Measurements from ENCODE around the gene NPHS2.

NPHS2 gene

DNA sequence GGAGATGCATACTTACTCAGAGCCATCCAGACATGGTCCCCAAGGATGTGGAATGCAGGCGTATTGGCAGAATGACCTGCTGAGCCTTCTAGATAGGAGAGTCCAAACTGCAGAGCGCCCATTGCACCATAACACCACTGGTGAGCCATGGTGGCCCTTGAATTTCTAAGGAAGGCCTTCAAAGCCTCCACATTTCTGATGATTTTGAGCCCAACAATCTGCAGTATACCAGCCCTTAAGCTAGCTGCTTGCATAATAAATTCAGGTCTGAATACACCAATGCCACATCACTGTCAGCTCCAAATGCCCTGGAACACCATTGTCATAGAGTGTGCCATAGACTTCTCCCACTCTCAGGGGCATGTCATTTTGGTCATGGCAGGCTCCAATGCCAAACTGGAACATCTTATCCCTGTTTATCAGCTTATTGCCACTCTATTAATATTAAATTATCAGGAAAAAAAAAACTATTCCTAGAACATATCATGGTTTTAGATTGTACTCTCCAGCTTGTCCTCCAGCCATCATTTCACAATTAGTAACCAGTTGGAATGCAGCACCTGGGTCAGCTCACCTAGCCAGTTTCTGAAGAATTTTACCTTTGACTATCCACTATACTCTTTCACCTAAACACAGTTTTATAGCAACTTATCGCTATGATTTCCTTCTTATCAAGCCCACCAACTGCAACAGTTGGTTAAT lies 26.9 kb downstream of the NPHS2 start:
- Histone ChIP-seq H3K4me3 (ENCODE audit: severe bottlenecking) (no peak overlapping the region), H3K27ac (ENCODE audit: poor library complexity, severe bottlenecking) (no peak overlapping the region), H3K27me3 (ENCODE audit: insufficient read depth, poor library complexity, severe bottlenecking) (no peaks in the 10 kb centered on the region), H3K9me3 (ENCODE audit: severe bottlenecking) (no peaks in the 10 kb centered on the region), H3K36me3 (ENCODE audit: low read depth) (no peaks in the 10 kb centered on the region), H3K4me1 (ENCODE audit: insufficient read depth, poor library complexity, severe bottlenecking) (no peaks in the 10 kb centered on the region)
- no peak for TF ChIP-seq CTCF (IDR thresholded peaks at IDR 0.05; ENCODE audit: poor library complexity, severe bottlenecking)
- ATAC-seq (ENCODE audit: low read depth) (no peak), DNase-seq (ENCODE audit: low spot score) (no peak)

- no peaks in the 10 kb centered on the region for H3K9me3 ChIP-seq (ENCODE audit: severe bottlenecking)
- no peak for TF ChIP-seq CTCF (IDR thresholded peaks at IDR 0.05; ENCODE audit: poor library complexity, severe bottlenecking)
- no peaks in the 10 kb centered on the region for H3K4me1 ChIP-seq (ENCODE audit: insufficient read depth, poor library complexity, severe bottlenecking)
- DNase-seq (ENCODE audit: low spot score) = no peak
- H3K27me3 ChIP-seq (ENCODE audit: insufficient read depth, poor library complexity, severe bottlenecking) = no peaks in the 10 kb centered on the region
- ATAC-seq (ENCODE audit: low read depth) = no peak
- no peak overlapping the region for H3K27ac ChIP-seq (ENCODE audit: poor library complexity, severe bottlenecking)
- H3K36me3 ChIP-seq (ENCODE audit: low read depth) = no peaks in the 10 kb centered on the region
- H3K4me3 ChIP-seq (ENCODE audit: severe bottlenecking) = no peak overlapping the region
Measured at GRCh38 chr1:179547021-179547535, 28.7 kb downstream of the NPHS2 start.

GRCh38 chr1:179545321-179545720 lies 30.4 kb downstream of the NPHS2 start:
- no peak for TF ChIP-seq CTCF (IDR thresholded peaks at IDR 0.05; ENCODE audit: poor library complexity, severe bottlenecking)
- no peaks in the 10 kb centered on the region for H3K27me3 ChIP-seq (ENCODE audit: insufficient read depth, poor library complexity, severe bottlenecking)

GRCh38 chr1:179541774-179542173 lies 34.0 kb downstream of the NPHS2 start:
- H3K36me3 ChIP-seq (ENCODE audit: low read depth) = no peaks in the 10 kb centered on the region
- no peak overlapping the region for H3K27ac ChIP-seq (ENCODE audit: poor library complexity, severe bottlenecking)
- ATAC-seq (ENCODE audit: low read depth) (no peak), DNase-seq (ENCODE audit: low spot score) (no peak)
- no peaks in the 10 kb centered on the region for H3K4me1 ChIP-seq (ENCODE audit: insufficient read depth, poor library complexity, severe bottlenecking)
- H3K27me3 ChIP-seq (ENCODE audit: insufficient read depth, poor library complexity, severe bottlenecking) = no peaks in the 10 kb centered on the region
- H3K9me3 ChIP-seq (ENCODE audit: severe bottlenecking) = no peaks in the 10 kb centered on the region
- no peak for TF ChIP-seq CTCF (IDR thresholded peaks at IDR 0.05; ENCODE audit: poor library complexity, severe bottlenecking)
- H3K4me3 ChIP-seq (ENCODE audit: severe bottlenecking) = no peak overlapping the region

More at GRCh38 chr1:179545321-179545720, 30.4 kb downstream of the NPHS2 start:
- Histone ChIP-seq H3K4me1 (ENCODE audit: insufficient read depth, poor library complexity, severe bottlenecking) (no peaks in the 10 kb centered on the region), H3K36me3 (ENCODE audit: low read depth) (no peaks in the 10 kb centered on the region), H3K27ac (ENCODE audit: poor library complexity, severe bottlenecking) (no peak overlapping the region), H3K4me3 (ENCODE audit: severe bottlenecking) (no peak overlapping the region), H3K9me3 (ENCODE audit: severe bottlenecking) (no peaks in the 10 kb centered on the region)
- no peak for ATAC-seq (ENCODE audit: low read depth)
- DNase-seq (ENCODE audit: low spot score) = no peak

- no peak for TF ChIP-seq CTCF (IDR thresholded peaks at IDR 0.05; ENCODE audit: poor library complexity, severe bottlenecking)
- H3K27ac ChIP-seq (ENCODE audit: poor library complexity, severe bottlenecking) = no peak overlapping the region
Measured at GRCh38 chr1:179530352-179530751, 45.4 kb downstream of the NPHS2 start.

More at GRCh38 chr1:179530352-179530751, 45.4 kb downstream of the NPHS2 start:
- ATAC-seq (ENCODE audit: low read depth) = no peak
- H3K4me3 ChIP-seq (ENCODE audit: severe bottlenecking) = no peak overlapping the region
- DNase-seq (ENCODE audit: low spot score) = no peak
- no peaks in the 10 kb centered on the region for H3K36me3 ChIP-seq (ENCODE audit: low read depth)
- H3K27me3 ChIP-seq (ENCODE audit: insufficient read depth, poor library complexity, severe bottlenecking) = peaks cover 4% of the 10 kb centered on the region
- no peaks in the 10 kb centered on the region for H3K4me1 ChIP-seq (ENCODE audit: insufficient read depth, poor library complexity, severe bottlenecking)
- no peaks in the 10 kb centered on the region for H3K9me3 ChIP-seq (ENCODE audit: severe bottlenecking)
